Duodenal mucosa (tissue), 2 donors: Measurements from ENCODE around the gene NKX1-2.
A peak's percentile ranks its signal among the peaks of the same experiment; 100 is the strongest.
"Not testable (repeated sequence)": the region's sequence is repeated elsewhere in the genome, so short reads cannot be mapped to it uniquely, and the experiment has no call there.

Experiments
- H3K27ac ChIP-seq: one replicate; pipeline ENCODE4 v1.7.0; 2013; ENCODE audit warnings: low read depth, low read length
- H3K27me3 ChIP-seq, 2 donors: one replicate each; pipeline ENCODE4 v1.7.0; 2013; ENCODE audit warnings: low read length in 2 of 2, control low read depth in 1 of 2; ENCODE audit not compliant: insufficient read depth in 2 of 2, control insufficient read depth in 1 of 2
- H3K36me3 ChIP-seq, 2 donors: one replicate each; pipeline ENCODE4 v1.7.0; 2013; ENCODE audit warnings: low read length in 2 of 2, control low read depth in 1 of 2; ENCODE audit not compliant: insufficient read depth in 2 of 2, control insufficient read depth in 1 of 2
- H3K4me1 ChIP-seq, 2 donors: one replicate each; pipeline ENCODE4 v1.7.0; 2013; ENCODE audit warnings: low read length in 2 of 2, control low read depth in 1 of 2; ENCODE audit not compliant: insufficient read depth in 2 of 2, control insufficient read depth in 1 of 2
- H3K4me3 ChIP-seq, 2 donors: one replicate each; pipeline ENCODE4 v1.7.0; 2013; ENCODE audit warnings: low read length in 2 of 2, low read depth in 1 of 2
- H3K9ac ChIP-seq, 2 donors: one replicate each; pipeline ENCODE4 v1.7.0; 2013; ENCODE audit warnings: low read length in 2 of 2, low read depth in 1 of 2
- H3K9me3 ChIP-seq, 2 donors: one replicate each; pipeline ENCODE4 v1.7.0; 2013; ENCODE audit warnings: low read length in 2 of 2, control low read depth in 1 of 2; ENCODE audit not compliant: control insufficient read depth in 1 of 2

Gene NKX1-2

DNA sequence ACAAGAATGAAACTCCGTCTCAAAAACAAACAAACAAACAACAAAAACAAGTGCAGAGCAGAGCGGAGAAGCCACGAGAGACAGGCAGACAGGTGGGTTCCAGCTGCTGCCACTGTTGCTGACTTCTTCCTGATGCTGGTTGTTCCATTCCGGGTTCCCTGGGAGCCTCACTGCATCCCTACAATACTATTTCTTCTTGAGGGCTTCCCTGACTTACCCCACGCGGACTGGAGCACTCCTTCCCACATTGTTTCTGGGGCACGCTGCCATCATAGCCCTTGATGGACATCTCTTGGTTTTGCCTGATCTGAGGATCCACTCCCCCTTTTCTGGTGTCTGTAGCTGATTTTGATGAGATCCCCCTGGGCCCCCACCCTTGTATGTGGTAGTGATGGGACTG is 5.6 kb upstream of the NKX1-2 start:
- Histone ChIP-seq H3K27ac (no peak overlapping the region), H3K27me3 (peaks cover 11 to 35% of the 10 kb centered on the region in 2 donors), H3K9me3 (no peaks in the 10 kb centered on the region), H3K4me3 (no peak overlapping the region), H3K36me3 (no peaks in the 10 kb centered on the region), H3K9ac (no peak overlapping the region), H3K4me1 (peaks cover 0 to 3% of the 10 kb centered on the region in 2 donors)

DNA sequence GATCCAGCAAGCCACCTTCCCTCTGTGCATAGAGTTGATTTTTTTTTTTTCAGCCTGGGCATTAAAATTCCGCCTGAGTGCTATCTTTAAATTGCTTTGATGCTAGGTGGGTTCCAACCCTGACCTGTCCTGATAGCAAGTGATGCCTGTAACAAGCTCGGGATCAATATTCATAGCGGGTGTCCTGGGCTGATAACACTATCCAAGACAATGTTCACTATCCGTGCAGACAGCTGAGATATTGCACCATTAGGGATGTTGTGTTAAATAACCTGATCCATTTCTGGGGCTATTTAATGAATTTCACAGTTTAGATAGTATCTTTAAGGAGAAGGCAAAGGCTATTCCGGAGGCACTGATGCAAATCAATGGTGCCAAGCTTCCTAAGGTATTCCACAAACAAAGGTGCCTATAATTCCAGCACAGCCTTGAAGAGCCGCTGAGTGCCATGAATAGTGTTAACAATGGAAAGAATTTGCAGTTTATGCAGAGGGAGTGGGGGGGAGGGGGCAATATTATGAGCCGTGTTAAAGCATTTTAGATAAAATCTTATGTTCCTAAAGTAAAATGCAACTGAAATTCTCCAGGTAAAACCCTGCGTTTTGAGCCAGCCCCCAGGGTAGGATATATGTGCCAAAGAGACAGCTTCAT is 4.2 kb upstream of the NKX1-2 start:
- Histone ChIP-seq H3K36me3 (no peaks in the 10 kb centered on the region), H3K4me1 (peaks cover 7 to 8% of the 10 kb centered on the region in 2 donors), H3K9me3 (no peaks in the 10 kb centered on the region), H3K4me3 (no peak overlapping the region), H3K27me3 (peaks cover 22 to 47% of the 10 kb centered on the region in 2 donors), H3K27ac (no peak overlapping the region), H3K9ac (no peak overlapping the region)

DNA sequence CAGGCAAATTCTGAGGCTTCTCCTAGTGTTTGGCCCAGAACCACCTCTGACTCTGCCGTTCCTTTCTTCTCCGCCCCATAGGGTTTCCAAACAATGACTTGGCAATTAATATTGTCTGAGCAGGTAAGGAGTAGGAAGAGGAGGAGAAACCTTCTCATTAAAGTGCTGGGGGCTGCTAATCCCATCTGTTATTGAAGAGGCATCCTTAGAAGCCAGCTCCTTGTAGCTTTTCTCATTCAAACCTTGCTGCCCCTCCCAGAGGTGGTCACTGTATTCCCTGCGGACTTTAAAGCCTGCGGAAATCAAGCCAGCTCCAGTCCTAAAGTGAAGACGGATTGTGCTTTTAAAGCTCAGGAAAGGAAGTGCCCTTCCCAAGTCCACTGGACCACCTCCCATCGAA is 1.4 kb upstream of the NKX1-2 start:
- Histone ChIP-seq H3K27me3 (peaks cover 38 to 64% of the 10 kb centered on the region in 2 donors), H3K9me3 (no peaks in the 10 kb centered on the region), H3K4me1 (peaks cover 17 to 18% of the 10 kb centered on the region in 2 donors)

DNA sequence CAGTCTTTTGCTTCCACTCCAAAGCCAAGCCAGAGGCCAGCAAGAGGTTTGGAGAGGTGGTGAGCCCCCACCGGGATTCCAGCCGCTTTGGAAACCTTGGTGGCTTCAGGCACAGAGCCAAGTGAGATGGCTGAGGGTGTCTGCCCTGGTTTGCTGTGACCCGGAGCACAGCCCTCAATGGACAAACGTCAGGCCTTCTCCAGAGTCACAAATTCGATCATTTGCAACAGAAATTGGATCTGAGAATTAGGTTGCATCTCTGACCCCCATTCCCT is 885 bp upstream of the NKX1-2 start:
- no peaks in the 10 kb centered on the region for H3K36me3 ChIP-seq
- peaks cover 38 to 69% of the 10 kb centered on the region in 2 donors for H3K27me3 ChIP-seq
- H3K9me3 ChIP-seq: no peaks in the 10 kb centered on the region
- no peak overlapping the region for H3K9ac ChIP-seq
- H3K4me1 ChIP-seq: peaks cover 17 to 18% of the 10 kb centered on the region in 2 donors
- no peak overlapping the region for H3K27ac ChIP-seq
- no peak overlapping the region for H3K4me3 ChIP-seq

More for the DNA sequence above, 1.4 kb upstream of the NKX1-2 start:
- H3K4me3 ChIP-seq: no peak overlapping the region
- no peak overlapping the region for H3K27ac ChIP-seq
- no peaks in the 10 kb centered on the region for H3K36me3 ChIP-seq
- no peak overlapping the region for H3K9ac ChIP-seq

DNA sequence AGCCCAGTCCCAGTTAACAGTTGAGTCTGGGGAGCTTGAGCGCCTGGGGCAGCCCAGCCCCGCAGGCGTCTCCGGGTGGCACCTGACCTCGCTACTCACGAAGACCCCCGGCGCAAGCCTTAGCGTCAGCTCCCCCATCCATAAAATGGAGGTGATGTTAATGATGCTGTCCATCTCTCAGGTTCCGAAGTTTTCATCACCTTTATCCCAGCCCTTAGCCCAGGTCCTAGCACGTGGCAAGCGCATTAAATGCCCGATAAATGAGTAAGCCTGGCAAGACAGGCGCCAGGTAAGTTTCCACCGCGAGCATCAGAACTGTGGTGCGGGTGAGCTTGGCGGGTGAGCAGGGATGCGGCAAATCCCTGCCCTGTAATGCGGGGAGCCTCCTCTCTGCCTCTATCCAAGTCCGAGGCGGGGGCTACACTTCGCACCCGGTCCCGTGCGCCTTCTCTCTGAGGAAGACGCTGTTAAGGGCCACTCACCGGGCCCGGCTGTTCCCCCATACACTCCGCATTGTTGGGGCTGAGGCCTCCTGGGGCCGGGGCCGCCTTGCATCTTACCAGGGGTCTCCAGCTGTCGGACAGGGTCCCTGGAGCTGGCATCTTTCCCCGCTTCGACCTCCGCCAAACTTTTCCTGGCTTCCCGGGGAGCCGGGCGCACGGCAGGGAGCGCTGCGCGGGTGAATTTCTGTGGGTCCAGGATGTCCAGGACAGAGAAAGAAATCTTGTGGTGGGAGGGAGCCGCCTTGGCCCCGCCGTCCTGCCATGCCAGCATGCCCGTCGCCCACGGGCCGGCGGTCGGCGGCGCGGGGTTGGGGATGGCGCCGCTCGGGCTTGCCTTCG is 444 bp downstream of the NKX1-2 start:
- Histone ChIP-seq H3K4me1 (peaks cover 17 to 18% of the 10 kb centered on the region in 2 donors), H3K9ac (no peak overlapping the region), H3K36me3 (no peaks in the 10 kb centered on the region), H3K4me3 (peak overlapping the region; percentile 36 to 43), H3K9me3 (no peaks in the 10 kb centered on the region), H3K27ac (no peak overlapping the region), H3K27me3 (peaks cover 38 to 71% of the 10 kb centered on the region in 2 donors)

DNA sequence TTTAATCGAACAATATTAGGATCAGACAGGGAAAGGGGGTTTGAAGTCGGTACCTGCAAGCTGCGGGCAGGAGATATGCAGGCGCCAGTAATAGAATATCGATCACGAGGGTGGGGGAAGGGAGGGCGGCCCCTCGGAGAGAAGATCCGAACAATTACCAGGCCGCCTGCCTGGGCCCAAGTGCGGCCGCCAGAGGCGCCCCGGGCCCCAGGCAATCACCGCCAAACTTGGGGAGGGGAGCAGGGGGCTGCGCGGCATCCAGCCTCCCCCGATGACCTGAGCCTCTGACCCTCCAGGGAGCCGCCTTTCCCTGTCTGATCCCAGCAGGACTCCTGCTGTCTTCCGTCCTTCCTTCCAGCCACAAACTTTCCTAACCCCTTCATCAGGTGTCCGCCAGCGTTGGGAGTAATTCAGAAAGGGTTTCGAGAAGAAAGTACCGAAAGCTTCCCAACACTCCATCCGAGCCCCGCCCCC is 1.1 kb downstream of the NKX1-2 start:
- Histone ChIP-seq H3K27me3 (peaks cover 38 to 68% of the 10 kb centered on the region in 2 donors), H3K27ac (no peak overlapping the region)

DNA sequence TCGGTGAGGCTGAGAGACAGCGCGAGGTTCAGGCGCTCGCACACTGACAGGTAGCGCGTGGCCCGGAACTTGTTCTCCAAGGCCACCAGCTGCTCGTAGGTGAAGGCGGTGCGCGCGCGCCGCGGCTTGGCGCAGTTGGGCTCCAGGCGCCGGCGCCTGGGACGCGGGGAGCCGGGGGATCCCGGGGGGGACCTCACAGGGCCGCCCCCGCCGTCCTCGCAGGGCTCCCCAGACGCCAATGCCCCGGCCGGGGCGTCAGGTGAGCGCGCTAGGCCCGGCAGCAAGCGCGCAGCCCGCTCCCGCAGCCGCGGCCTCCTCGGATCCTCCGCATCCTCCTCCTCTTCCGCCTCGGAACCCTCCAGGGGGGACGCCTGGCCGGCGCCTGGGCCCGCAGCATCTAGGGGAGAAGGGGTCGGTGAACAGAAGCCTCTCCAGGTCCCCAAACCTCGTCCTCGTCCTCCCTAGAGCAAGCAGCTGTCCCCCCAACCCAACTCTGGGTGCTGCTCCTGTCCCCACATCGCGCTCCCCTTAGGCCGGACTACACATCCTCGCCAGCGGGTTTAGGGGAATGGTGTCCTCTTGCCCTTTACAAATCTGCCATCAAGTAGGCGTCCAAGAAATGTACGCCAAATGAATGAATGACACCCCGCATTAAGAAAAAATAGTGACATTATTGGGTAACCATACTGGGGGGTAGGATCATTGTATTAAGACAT is 1.9 kb downstream of the NKX1-2 start:
- Histone ChIP-seq H3K27me3 (peaks cover 38 to 65% of the 10 kb centered on the region in 2 donors), H3K9me3 (no peaks in the 10 kb centered on the region)

More for the DNA sequence above, 1.1 kb downstream of the NKX1-2 start:
- no peak overlapping the region for H3K9ac ChIP-seq
- H3K9me3 ChIP-seq: no peaks in the 10 kb centered on the region
- H3K4me1 ChIP-seq: peaks cover 17 to 18% of the 10 kb centered on the region in 2 donors
- no peaks in the 10 kb centered on the region for H3K36me3 ChIP-seq
- H3K4me3 ChIP-seq: peak overlapping the region; percentile 28 to 29

DNA sequence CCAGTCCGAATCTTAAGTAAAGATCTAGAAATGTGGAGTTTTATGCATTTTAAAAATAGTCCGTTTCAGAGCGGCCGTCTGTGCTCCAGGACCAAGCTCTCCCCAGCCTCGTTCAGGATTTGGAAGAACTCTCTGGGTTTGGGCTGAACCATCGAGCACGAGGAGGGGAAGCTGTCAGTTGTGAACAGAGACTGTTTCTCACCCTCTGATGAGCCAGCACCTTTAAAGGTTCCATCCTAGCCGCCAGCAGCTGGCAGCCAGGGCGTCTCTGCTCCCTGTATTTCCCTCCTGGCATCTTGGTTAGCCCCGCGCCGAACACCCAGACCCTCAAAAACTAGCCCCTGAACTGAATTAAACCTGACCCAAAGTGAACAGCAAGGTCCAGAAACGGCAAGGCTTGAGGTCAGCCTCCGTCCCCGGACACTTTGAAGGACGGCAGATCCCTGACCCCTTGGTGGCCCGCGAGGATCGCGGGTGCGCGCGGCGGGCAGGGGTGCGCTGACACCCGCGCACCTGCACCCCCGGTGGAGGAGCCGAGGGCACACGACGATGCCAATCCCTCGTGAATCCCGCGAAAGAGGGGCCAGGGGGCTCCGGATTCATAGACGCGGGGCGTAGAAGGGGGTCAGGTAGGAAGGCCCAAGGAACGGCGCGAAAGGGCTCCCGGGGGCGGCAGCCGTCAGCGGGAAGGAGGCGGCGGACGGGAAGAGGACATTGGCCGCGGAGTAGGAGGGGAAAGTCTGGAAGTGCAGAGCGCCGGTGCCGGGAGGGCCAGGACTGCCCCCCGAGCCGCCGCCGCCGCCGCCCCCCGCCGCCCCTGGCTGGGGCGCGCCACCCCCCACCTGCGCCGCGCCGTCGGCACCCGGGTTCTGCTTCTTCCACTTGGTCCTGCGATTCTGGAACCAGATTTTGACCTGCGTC is 2.7 kb downstream of the NKX1-2 start:
- Histone ChIP-seq H3K9ac (no peak overlapping the region), H3K4me3 (peak overlapping the region; percentile 22 to 51), H3K4me1 (peaks cover 17 to 18% of the 10 kb centered on the region in 2 donors), H3K9me3 (no peaks in the 10 kb centered on the region), H3K36me3 (no peaks in the 10 kb centered on the region), H3K27me3 (peaks cover 38 to 61% of the 10 kb centered on the region in 2 donors), H3K27ac (no peak overlapping the region)

More for the DNA sequence above, 1.9 kb downstream of the NKX1-2 start:
- H3K36me3 ChIP-seq: no peaks in the 10 kb centered on the region
- peak overlapping the region; percentile 29 to 51 for H3K4me3 ChIP-seq
- no peak overlapping the region for H3K9ac ChIP-seq
- H3K4me1 ChIP-seq: peaks cover 17 to 18% of the 10 kb centered on the region in 2 donors
- no peak overlapping the region for H3K27ac ChIP-seq

DNA sequence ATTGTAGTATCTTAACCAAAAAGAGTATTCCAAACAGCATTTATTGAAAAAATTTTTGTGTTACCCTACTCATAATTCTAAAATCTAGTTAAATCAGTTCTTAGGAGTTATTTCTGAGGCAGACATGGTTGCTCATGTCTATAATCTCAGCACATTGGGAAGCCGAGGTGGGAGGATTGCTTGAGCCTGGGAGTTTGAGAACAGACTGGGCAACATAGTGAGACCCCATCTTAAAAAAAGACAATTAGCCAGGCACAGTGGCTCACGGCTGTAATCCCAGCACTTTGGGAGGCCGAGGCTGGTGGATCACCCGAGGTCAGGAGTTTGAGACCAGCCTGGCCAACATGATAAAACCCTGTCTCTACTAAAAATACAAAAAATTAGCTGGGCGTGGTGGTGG is 8.1 kb downstream of the NKX1-2 start:
- H3K9me3 ChIP-seq, H3K4me3 ChIP-seq, H3K27ac ChIP-seq, H3K4me1 ChIP-seq, H3K36me3 ChIP-seq, H3K9ac ChIP-seq: not testable (repeated sequence)
- peaks cover under 1 to 14% of the 10 kb centered on the region in 2 donors for H3K27me3 ChIP-seq
